Suprapubic skin (tissue), 4 donors: ENCODE results near the gene ITGA2B. TPM values are rescaled to one million over a fixed set of nuclear protein-coding genes. Genes with fewer than 3 reads are reported as not detected.

ENCODE experiments used
- DNase-seq, 2 donors: peaks; one replicate each; pipeline ENCODE4 v3.0.0-alpha.2; 2019; ENCODE audit warnings: low spot score in 2 of 2
- H3K27ac ChIP-seq: fragments of 200-600 bp; sonication (generic); one replicate; pipeline ENCODE4 v1.5.1; 2019
- H3K27me3 ChIP-seq: fragments of 200-600 bp; sonication (generic); one replicate; pipeline ENCODE4 v1.5.1; 2019
- H3K36me3 ChIP-seq: fragments of 200-600 bp; sonication (generic); one replicate; pipeline ENCODE4 v1.5.1; 2019
- H3K4me1 ChIP-seq: fragments of 200-600 bp; sonication (generic); one replicate; pipeline ENCODE4 v1.5.1; 2019
- H3K4me3 ChIP-seq: fragments of 200-600 bp; sonication (generic); one replicate; pipeline ENCODE4 v1.5.1; 2019; ENCODE audit warnings: mild to moderate bottlenecking
- H3K9me3 ChIP-seq: fragments of 200-600 bp; sonication (generic); one replicate; pipeline ENCODE4 v1.5.1; 2019
- EP300 ChIP-seq: sonication (generic); formaldehyde crosslinking; IDR thresholded peaks from one replicate; pipeline ENCODE4 v1.6.1; 2017; ENCODE audit warnings: antibody characterized with exemption
- POLR2A ChIP-seq, 2 donors: fragments of 450-650 bp; IDR thresholded peaks; one replicate each; pipeline ENCODE4 v1.6.1; 2017; ENCODE audit warnings: antibody characterized with exemption in 2 of 2, mild to moderate bottlenecking in 2 of 2, moderate library complexity in 2 of 2
- POLR2AphosphoS5 ChIP-seq, 3 donors: sonication (generic); formaldehyde crosslinking; IDR thresholded peaks; one replicate each; pipeline ENCODE4 v1.6.1; 2017; ENCODE audit warnings: antibody characterized with exemption in 3 of 3
- WGBS: methylation state at CpG from one replicate; pipeline ENCODE4 v1.1.5; 2018; 5-methylcytosine and 5-hydroxymethylcytosine counted together
- total RNA-seq, 4 donors: library from RNA; depleted of rRNA; stranded (reverse); fragments of >200 nt; gene quantifications; one replicate each; pipeline ENCODE4 v1.1.0, GENCODE V29; 2016
- TF ChIP-seq, protein P1 (sequence below), 2 donors: fragments of 200-600 bp in 1 of 2; fragments of 450-650 bp in 1 of 2; sonication (generic) in 1 of 2; IDR thresholded peaks; one replicate each; pipeline ENCODE4 v1.5.1; 2016 to 2019; ENCODE audit warnings: antibody characterized with exemption in 2 of 2, mild to moderate bottlenecking in 1 of 2, moderate library complexity in 1 of 2

The ITGA2B gene
- total RNA-seq, 4 donors from 2014 or later = 0.45 to 0.48 TPM; not detected in 2

DNA sequence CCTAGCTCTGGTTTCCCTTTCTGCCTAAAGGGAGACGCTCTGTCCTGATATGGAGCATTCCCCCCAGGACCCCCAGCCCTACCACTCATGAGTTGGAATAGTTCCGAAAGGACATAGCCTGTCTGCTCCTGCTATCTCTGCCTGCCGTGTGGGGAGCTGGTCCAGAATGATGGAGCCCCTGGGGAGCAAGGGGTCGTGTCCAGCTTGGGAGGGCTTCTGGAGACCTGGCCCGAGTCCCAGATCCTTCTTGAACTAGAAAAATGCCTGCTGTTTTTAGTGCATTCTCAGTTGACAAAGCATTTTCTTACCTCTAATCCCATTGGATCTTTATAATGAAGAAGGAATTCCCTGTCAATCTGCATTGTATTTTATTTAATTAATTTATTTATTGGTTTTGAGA is 53.5 kb downstream of the ITGA2B start:
- Histone ChIP-seq H3K27me3 (no peaks in the 10 kb centered on the region), H3K4me3 (no peak overlapping the region), H3K9me3 (no peaks in the 10 kb centered on the region), H3K27ac (no peak overlapping the region), H3K36me3 (no peaks in the 10 kb centered on the region), H3K4me1 (peaks cover 35% of the 10 kb centered on the region)
- WGBS = 44% methylated on average over 5 of the region's 5 CpGs
- TF ChIP-seq POLR2A (IDR thresholded peaks at IDR 0.05) (no peak), EP300 (no peak), POLR2AphosphoS5 (IDR thresholded peaks at IDR 0.05) (no peak)
- TF ChIP-seq, protein P1, sequence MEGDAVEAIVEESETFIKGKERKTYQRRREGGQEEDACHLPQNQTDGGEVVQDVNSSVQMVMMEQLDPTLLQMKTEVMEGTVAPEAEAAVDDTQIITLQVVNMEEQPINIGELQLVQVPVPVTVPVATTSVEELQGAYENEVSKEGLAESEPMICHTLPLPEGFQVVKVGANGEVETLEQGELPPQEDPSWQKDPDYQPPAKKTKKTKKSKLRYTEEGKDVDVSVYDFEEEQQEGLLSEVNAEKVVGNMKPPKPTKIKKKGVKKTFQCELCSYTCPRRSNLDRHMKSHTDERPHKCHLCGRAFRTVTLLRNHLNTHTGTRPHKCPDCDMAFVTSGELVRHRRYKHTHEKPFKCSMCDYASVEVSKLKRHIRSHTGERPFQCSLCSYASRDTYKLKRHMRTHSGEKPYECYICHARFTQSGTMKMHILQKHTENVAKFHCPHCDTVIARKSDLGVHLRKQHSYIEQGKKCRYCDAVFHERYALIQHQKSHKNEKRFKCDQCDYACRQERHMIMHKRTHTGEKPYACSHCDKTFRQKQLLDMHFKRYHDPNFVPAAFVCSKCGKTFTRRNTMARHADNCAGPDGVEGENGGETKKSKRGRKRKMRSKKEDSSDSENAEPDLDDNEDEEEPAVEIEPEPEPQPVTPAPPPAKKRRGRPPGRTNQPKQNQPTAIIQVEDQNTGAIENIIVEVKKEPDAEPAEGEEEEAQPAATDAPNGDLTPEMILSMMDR (IDR thresholded peaks at IDR 0.05) = no peak
- no peak for DNase-seq

DNA sequence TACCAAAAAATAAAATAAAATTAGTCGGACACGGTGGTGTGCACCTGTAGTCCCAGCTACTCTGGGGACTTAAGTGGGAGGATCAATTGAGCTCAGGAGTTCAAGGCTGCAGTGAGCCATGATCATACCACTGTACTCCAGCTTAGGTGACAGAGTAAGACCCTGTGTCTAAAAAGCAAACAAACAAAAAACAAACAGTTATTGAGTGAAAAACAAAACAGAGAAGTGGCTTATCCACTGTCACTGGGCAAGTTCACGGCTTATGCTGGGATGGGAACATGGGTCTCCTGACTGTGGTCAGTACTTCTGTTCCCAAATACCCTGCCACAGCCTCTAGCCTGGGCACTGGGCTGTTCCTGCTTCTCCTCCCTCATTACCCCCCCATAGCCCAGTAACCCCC is 53.9 kb downstream of the ITGA2B start:
- Histone ChIP-seq H3K4me3 (no peak overlapping the region), H3K9me3 (no peaks in the 10 kb centered on the region), H3K27ac (no peak overlapping the region), H3K4me1 (peaks cover 38% of the 10 kb centered on the region), H3K27me3 (no peaks in the 10 kb centered on the region), H3K36me3 (no peaks in the 10 kb centered on the region)
- DNase-seq = no peak
- 88% methylated on average over 3 of the region's 3 CpGs for WGBS
- TF ChIP-seq POLR2AphosphoS5 (IDR thresholded peaks at IDR 0.05) = no peak
- TF ChIP-seq EP300 = no peak
- TF ChIP-seq POLR2A (IDR thresholded peaks at IDR 0.05) = no peak
- TF ChIP-seq, protein P1 (IDR thresholded peaks at IDR 0.05) = no peak

DNA sequence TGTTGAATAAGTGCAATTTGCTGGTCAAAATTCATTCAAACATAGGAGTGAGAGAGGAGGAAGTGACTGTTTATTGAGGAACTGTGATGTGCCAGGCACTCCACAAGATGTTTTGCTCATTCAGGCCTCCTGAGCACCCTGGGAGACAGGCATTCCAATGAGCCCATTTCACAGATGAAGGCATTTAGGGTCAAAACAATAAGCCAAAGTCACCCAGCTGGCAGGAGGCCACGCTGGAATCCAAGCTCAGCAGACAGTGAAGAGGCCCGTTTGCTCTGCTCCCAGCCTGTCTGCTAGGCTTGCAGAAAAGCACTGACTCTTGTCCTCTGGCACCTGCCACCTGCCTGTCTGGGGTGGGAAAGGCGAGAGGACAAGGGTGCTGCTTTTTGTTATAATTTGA is 54.7 kb downstream of the ITGA2B start:
- Histone ChIP-seq H3K4me3 (no peak overlapping the region), H3K36me3 (no peaks in the 10 kb centered on the region), H3K27ac (no peak overlapping the region), H3K4me1 (peaks cover 29% of the 10 kb centered on the region), H3K9me3 (no peaks in the 10 kb centered on the region), H3K27me3 (no peaks in the 10 kb centered on the region)
- DNase-seq = peak in 1 of 2 donors; percentile 51
- 62% methylated on average over 3 of the region's 3 CpGs for WGBS
- TF ChIP-seq EP300 = no peak
- TF ChIP-seq, protein P1 (IDR thresholded peaks at IDR 0.05) = no peak
- TF ChIP-seq POLR2AphosphoS5 (IDR thresholded peaks at IDR 0.05) = no peak
- TF ChIP-seq POLR2A (IDR thresholded peaks at IDR 0.05) = no peak

DNA sequence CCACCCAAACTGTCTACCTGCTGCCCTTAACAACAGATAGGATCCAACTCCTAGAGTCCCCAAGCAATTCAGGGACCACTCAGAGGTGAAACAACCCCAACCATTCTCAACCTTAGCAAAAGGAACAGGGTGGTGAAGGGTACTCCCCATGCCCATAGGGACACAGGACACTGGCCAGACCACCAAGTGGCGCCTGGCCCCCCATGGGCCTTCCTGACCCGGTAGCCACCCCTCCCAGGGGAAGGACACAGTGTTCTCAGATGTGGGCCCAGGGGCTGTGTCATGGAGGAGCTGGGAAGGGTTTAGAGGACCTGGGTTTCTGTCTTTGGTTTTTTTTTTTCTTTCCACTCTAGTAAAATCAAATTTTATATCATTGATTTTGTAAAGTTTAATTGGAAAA is 55.1 kb downstream of the ITGA2B start:
- 63% methylated on average over 2 of the region's 2 CpGs for whole genome bisulfite sequencing
- Histone ChIP-seq H3K4me3 (no peak overlapping the region), H3K36me3 (no peaks in the 10 kb centered on the region), H3K27ac (no peak overlapping the region), H3K4me1 (peaks cover 27% of the 10 kb centered on the region), H3K9me3 (no peaks in the 10 kb centered on the region), H3K27me3 (no peaks in the 10 kb centered on the region)
- TF ChIP-seq POLR2A (IDR thresholded peaks at IDR 0.05) (no peak), EP300 (no peak), POLR2AphosphoS5 (IDR thresholded peaks at IDR 0.05) (no peak)
- TF ChIP-seq, protein P1 (IDR thresholded peaks at IDR 0.05) = no peak
- no peak for DNase-seq

DNA sequence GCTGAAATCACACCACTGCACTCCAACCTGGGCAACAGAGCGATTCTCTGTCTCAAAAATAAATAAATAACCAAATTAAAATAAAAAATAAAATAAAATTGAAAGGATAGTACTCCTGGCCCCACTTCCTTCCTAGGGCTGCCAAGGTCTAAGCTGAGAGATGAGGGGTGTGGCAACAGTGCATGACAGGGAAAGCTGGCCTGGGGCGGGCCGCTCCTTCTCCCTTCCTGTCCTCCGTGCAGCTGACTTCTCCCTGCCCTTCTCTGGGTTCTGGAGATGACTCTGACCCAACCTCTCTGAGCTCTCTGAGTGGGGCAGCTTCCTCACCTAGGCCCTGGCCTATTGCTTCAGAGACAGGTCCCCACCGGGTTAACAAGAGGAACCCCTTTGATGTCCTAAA is 56.1 kb downstream of the ITGA2B start:
- Histone ChIP-seq H3K4me1 (peaks cover 21% of the 10 kb centered on the region), H3K36me3 (no peaks in the 10 kb centered on the region), H3K4me3 (no peak overlapping the region), H3K27ac (no peak overlapping the region), H3K27me3 (no peaks in the 10 kb centered on the region), H3K9me3 (no peaks in the 10 kb centered on the region)
- TF ChIP-seq POLR2AphosphoS5 (IDR thresholded peaks at IDR 0.05) = no peak
- no peak for TF ChIP-seq POLR2A (IDR thresholded peaks at IDR 0.05)
- no peak for TF ChIP-seq EP300
- TF ChIP-seq, protein P1 (IDR thresholded peaks at IDR 0.05) = no peak
- DNase-seq = peak in 1 of 2 donors; percentile 65
- 23% methylated on average over 5 of the region's 5 CpGs for WGBS
